Naive B cell (primary cell): Measurements from ENCODE around the gene APOL3. TPM values are rescaled to one million over a fixed set of nuclear protein-coding genes. Genes with fewer than 3 reads are reported as not detected.
"Not testable (repeated sequence)": the region's sequence is repeated elsewhere in the genome, so short reads cannot be mapped to it uniquely, and the experiment has no call there.

ENCODE experiments used
- ATAC-seq, 2 donors: fragments of 150-1000 bp; cut with Tn5 transposase; 2 replicates each; pipeline ENCODE4 v1.10.0; 2021; ENCODE audit warnings: low read depth in 2 of 2, mild to moderate bottlenecking in 2 of 2, moderate library complexity in 2 of 2
- DNase-seq: peaks from one replicate; pipeline ENCODE4 v3.0.0; 2022
- H3K27ac Mint-ChIP-seq, 6 donors: one replicate each; pipeline ENCODE4 v1.8.0; 2020 to 2022; ENCODE audit warnings: mild to moderate bottlenecking in 6 of 6, mixed read lengths in 6 of 6, moderate library complexity in 5 of 6, inconsistent platforms in 2 of 6
- H3K27me3 Mint-ChIP-seq, 3 donors: one replicate each; pipeline ENCODE4 v1.8.0; 2021 to 2022; ENCODE audit warnings: mixed read lengths in 3 of 3, mild to moderate bottlenecking in 1 of 3
- H3K36me3 Mint-ChIP-seq, 2 donors: one replicate each; pipeline ENCODE4 v1.8.0; 2020 to 2022; ENCODE audit warnings: mixed read lengths in 2 of 2, inconsistent platforms in 1 of 2, mild to moderate bottlenecking in 1 of 2
- H3K4me1 Mint-ChIP-seq, 3 donors: one replicate each; pipeline ENCODE4 v1.8.0; 2020 to 2022; ENCODE audit warnings: mixed read lengths in 3 of 3, inconsistent platforms in 1 of 3, mild to moderate bottlenecking in 1 of 3, moderate library complexity in 1 of 3
- H3K4me3 Mint-ChIP-seq, 8 donors: one replicate each; pipeline ENCODE4 v1.8.0; 2020 to 2022; ENCODE audit warnings: mild to moderate bottlenecking in 8 of 8, mixed read lengths in 8 of 8, moderate library complexity in 8 of 8, inconsistent platforms in 2 of 8
- H3K9me3 Mint-ChIP-seq, 7 donors: one replicate each; pipeline ENCODE4 v1.8.0; 2020 to 2022; ENCODE audit warnings: mixed read lengths in 7 of 7, mild to moderate bottlenecking in 5 of 7, inconsistent platforms in 2 of 7, moderate library complexity in 1 of 7
- polyA plus RNA-seq, 6 donors: library from polyadenylated mRNA; unstranded; fragments of 300-500 nt; fragmentation: Illumina TruSeq; gene quantifications; one replicate each; pipeline ENCODE4 v1.2.3, GENCODE V29; 2021; ENCODE audit warnings: low read depth in 6 of 6

The APOL3 gene
- polyA plus RNA-seq, 6 donors from 2014 or later, result 15.5 to 41.3 (median 31.7) TPM

DNA sequence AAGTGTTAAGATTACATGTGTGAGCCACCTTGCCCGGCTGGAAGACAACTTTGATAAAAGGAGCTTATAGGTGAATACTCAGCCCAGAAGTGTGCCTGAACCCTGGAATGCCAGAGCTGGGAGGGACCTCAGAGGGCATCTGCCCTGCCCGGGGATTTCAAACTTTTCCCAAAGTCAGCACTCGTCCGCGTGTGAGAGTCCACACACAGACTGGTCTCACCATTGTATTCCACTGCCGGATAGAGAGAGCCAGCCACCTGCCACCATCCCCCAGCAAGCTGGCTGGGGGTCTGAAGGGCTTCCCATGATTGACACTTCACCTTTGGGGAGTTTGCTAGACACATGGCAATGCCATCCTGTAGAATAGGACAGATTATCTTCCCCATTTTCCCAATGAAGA is 49.2 kb downstream of the APOL3 start:
- Mint-ChIP-seq H3K36me3 (no peaks in the 10 kb centered on the region), H3K27me3 (peaks cover 12 to 31% (median 17%) of the 10 kb centered on the region in 3 donors), H3K4me3 (no peak overlapping the region), H3K4me1 (peaks cover 0 to 5% (median 3%) of the 10 kb centered on the region in 3 donors), H3K27ac (no peak overlapping the region), H3K9me3 (no peaks in the 10 kb centered on the region)
- ATAC-seq (no peak), DNase-seq (no peak)

- Mint-ChIP-seq H3K27ac (peak overlapping the region in 1 of 6 donors; percentile 81), H3K9me3 (no peaks in the 10 kb centered on the region), H3K36me3 (no peaks in the 10 kb centered on the region), H3K4me1 (peaks cover 0 to 5% (median 3%) of the 10 kb centered on the region in 3 donors), H3K4me3 (no peak overlapping the region), H3K27me3 (peaks cover 12 to 31% (median 17%) of the 10 kb centered on the region in 3 donors)
- DNase-seq (no peak), ATAC-seq (no peak)
These were observed 50.2 kb downstream of the APOL3 start for GRCh38 chr22:36110306-36110881.

DNA sequence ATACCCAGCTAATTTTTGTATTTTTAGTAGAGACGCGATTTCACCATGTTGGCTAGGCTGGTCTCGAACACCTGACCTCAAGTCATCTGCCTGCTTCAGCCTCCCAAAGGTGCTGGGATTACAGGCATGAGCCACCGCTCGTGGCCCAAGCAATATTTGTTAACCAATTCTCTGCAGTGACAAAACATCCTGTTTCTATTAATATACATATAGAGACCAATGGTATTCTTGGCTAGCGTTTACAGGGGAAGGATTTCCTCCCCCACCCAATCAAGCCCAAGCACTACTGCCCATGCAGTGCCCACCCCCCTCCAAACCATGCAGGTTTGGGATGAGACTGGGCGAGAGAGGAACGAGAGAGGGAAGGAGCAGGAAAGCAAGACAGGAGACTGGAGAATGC is 53.1 kb downstream of the APOL3 start:
- Mint-ChIP-seq H3K4me3 (no peak overlapping the region), H3K27me3 (peaks cover 7 to 16% (median 10%) of the 10 kb centered on the region in 3 donors), H3K27ac (no peak overlapping the region), H3K9me3 (no peaks in the 10 kb centered on the region), H3K36me3 (no peaks in the 10 kb centered on the region), H3K4me1 (peaks cover 9 to 17% (median 13%) of the 10 kb centered on the region in 3 donors)
- no peak for ATAC-seq
- no peak for DNase-seq

DNA sequence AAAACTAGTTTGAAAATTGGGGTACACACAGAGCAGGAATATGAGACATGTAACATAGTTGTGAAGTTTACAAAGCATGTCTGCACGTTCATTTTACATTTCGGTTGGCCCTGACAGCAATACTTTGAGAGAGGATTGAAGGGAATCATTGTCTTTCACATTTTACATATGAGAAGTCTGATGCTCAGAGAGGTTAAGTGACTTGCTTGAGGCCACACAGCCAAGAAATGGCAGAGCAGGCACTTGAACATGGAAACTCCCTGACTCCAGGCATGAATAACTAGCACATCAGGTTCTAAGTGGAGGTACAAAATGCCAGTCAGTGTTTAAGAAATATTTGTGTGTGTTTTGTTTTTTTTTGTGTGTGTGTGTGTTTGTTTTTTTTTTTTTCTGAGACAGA is 53.6 kb downstream of the APOL3 start:
- DNase-seq (no peak), ATAC-seq (no peak)
- H3K36me3 Mint-ChIP-seq, result no peaks in the 10 kb centered on the region
- no peaks in the 10 kb centered on the region for H3K9me3 Mint-ChIP-seq
- H3K27me3 Mint-ChIP-seq, result peaks cover 7 to 16% (median 10%) of the 10 kb centered on the region in 3 donors
- peaks cover 9 to 23% (median 13%) of the 10 kb centered on the region in 3 donors for H3K4me1 Mint-ChIP-seq
- H3K4me3 Mint-ChIP-seq, result no peak overlapping the region
- peak overlapping the region in 1 of 6 donors; percentile 83 for H3K27ac Mint-ChIP-seq

GRCh38 chr22:36104988-36105387 is 55.6 kb downstream of the APOL3 start:
- no peak overlapping the region for H3K27ac Mint-ChIP-seq
- H3K9me3 Mint-ChIP-seq, result peaks cover 0 to 12% (median 3%) of the 10 kb centered on the region in 7 donors
- peaks cover 9 to 23% (median 13%) of the 10 kb centered on the region in 3 donors for H3K4me1 Mint-ChIP-seq
- peaks cover under 1 to 4% (median 4%) of the 10 kb centered on the region in 3 donors for H3K27me3 Mint-ChIP-seq
- no peaks in the 10 kb centered on the region for H3K36me3 Mint-ChIP-seq
- no peak for DNase-seq
- ATAC-seq, result no peak
- H3K4me3 Mint-ChIP-seq, result no peak overlapping the region

DNA sequence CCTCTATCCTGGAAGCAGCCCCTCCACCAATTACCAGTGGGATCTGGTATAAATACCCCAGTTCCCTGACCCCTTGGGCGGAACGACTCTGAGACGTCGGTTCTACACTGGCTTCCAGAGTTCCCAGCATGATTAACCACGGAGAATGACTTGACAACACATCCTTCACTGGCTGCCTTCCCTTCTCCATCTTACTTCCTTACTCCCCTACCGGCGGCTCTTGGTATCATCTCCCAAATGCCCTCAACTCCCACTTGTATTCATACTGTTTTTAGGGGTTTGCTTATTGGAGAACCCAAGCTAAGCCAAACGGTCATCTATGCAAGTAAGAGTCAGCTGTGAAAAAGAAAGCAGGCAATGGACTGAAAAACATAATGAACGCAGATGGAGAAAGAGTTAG is 56.1 kb downstream of the APOL3 start:
- peaks cover 9 to 23% (median 13%) of the 10 kb centered on the region in 3 donors for H3K4me1 Mint-ChIP-seq
- no peak overlapping the region for H3K27ac Mint-ChIP-seq
- H3K27me3 Mint-ChIP-seq, result no peaks in the 10 kb centered on the region

DNA sequence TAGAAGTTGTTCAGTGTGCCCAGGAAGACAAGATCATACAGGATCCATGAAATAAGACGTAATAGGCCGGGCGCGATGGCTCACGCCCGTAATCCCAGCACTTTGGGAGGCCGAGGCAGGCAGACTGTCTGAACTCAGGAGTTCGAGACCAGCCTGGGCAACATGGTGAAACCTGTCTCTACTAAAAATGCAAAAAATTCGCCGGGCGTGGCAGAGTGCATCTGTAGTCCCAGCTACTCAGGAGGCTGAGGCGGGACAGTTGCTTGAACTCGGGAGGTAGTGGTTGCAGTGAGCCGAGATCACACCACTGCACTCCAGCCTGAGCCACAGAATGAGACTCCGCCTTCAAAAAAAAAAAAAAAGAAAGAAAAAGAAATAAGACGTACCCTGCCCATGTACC is 56.7 kb downstream of the APOL3 start:
- DNase-seq (no peak), ATAC-seq (no peak)
- Mint-ChIP-seq H3K27me3 (no peaks in the 10 kb centered on the region), H3K4me3 (no peak overlapping the region), H3K27ac (no peak overlapping the region), H3K4me1 (peaks cover 9 to 23% (median 13%) of the 10 kb centered on the region in 3 donors), H3K9me3 (peaks cover 0 to 12% (median 3%) of the 10 kb centered on the region in 7 donors), H3K36me3 (no peaks in the 10 kb centered on the region)

More for the DNA sequence above, 56.1 kb downstream of the APOL3 start:
- H3K9me3 Mint-ChIP-seq, result peaks cover 0 to 12% (median 3%) of the 10 kb centered on the region in 7 donors
- H3K36me3 Mint-ChIP-seq, result no peaks in the 10 kb centered on the region
- H3K4me3 Mint-ChIP-seq, result no peak overlapping the region
- DNase-seq (no peak), ATAC-seq (no peak)

GRCh38 chr22:36102995-36103394 is 57.6 kb downstream of the APOL3 start:
- DNase-seq, result no peak
- peak overlapping the region in 1 of 6 donors; percentile 24 for H3K27ac Mint-ChIP-seq
- no peaks in the 10 kb centered on the region for H3K36me3 Mint-ChIP-seq
- H3K9me3 Mint-ChIP-seq, result peaks cover 0 to 12% (median 3%) of the 10 kb centered on the region in 7 donors
- peak; percentile 38 to 45 for ATAC-seq
- peak overlapping the region in 2 of 8 donors; percentile 24 to 28 for H3K4me3 Mint-ChIP-seq
- H3K27me3 Mint-ChIP-seq, result peaks cover 0 to 3% (median 0%) of the 10 kb centered on the region in 3 donors
- peaks cover 9 to 23% (median 13%) of the 10 kb centered on the region in 3 donors for H3K4me1 Mint-ChIP-seq

GRCh38 chr22:36101756-36102155 is 58.8 kb downstream of the APOL3 start:
- ATAC-seq (no peak), DNase-seq (no peak)
- Mint-ChIP-seq H3K27me3 (peaks cover 0 to 5% (median 0%) of the 10 kb centered on the region in 3 donors), H3K36me3 (no peaks in the 10 kb centered on the region), H3K4me3 (no peak overlapping the region), H3K4me1 (peaks cover 10 to 18% (median 13%) of the 10 kb centered on the region in 3 donors), H3K9me3 (peaks cover 0 to 12% (median 3%) of the 10 kb centered on the region in 7 donors), H3K27ac (no peak overlapping the region)

DNA sequence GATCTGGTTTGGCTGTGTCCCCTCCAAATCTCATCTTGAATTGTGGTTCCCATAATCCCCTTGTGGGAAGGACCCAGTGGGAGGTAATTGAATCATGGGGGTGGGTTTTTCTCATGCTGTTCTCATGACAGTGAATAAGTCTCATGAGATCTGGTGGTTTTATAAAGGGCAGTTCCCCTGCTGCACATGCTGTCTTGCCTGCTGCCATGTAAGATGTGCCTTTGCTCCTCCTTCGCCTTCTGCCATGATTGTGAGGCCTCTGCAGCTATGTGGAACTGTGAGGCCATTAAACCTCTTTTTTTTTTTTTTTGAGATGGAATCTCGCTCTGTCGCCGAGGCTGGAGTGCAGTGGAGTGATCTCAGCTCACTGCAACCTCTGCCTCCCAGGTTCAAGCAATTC is 59.6 kb downstream of the APOL3 start:
- not testable (repeated sequence) for H3K36me3 Mint-ChIP-seq, H3K27me3 Mint-ChIP-seq, ATAC-seq, H3K4me3 Mint-ChIP-seq, DNase-seq
- peaks cover 10 to 18% (median 13%) of the 10 kb centered on the region in 3 donors for H3K4me1 Mint-ChIP-seq
- H3K27ac Mint-ChIP-seq, result peak overlapping the region in 1 of 6 donors; percentile 38
- peaks cover 0 to 12% (median 3%) of the 10 kb centered on the region in 7 donors for H3K9me3 Mint-ChIP-seq

- no peak for ATAC-seq
- H3K4me1 Mint-ChIP-seq, result peaks cover 10 to 18% (median 13%) of the 10 kb centered on the region in 3 donors
These were observed 60.3 kb downstream of the APOL3 start for GRCh38 chr22:36100134-36100824.

GRCh38 chr22:36099561-36099960 is 61.0 kb downstream of the APOL3 start:
- Mint-ChIP-seq H3K4me3 (peak overlapping the region in 1 of 8 donors; percentile 23), H3K4me1 (peaks cover 10 to 18% (median 13%) of the 10 kb centered on the region in 3 donors), H3K9me3 (peaks cover 0 to 12% (median 3%) of the 10 kb centered on the region in 7 donors)
- not testable (repeated sequence) for H3K36me3 Mint-ChIP-seq, DNase-seq, ATAC-seq, H3K27ac Mint-ChIP-seq, H3K27me3 Mint-ChIP-seq

More at GRCh38 chr22:36100134-36100824, 60.3 kb downstream of the APOL3 start:
- Mint-ChIP-seq H3K27me3 (peaks cover 0 to 5% (median 0%) of the 10 kb centered on the region in 3 donors), H3K9me3 (peaks cover 0 to 12% (median 3%) of the 10 kb centered on the region in 7 donors), H3K27ac (peak overlapping the region in 1 of 6 donors; percentile 38), H3K36me3 (no peaks in the 10 kb centered on the region), H3K4me3 (no peak overlapping the region)
- DNase-seq, result no peak

- Mint-ChIP-seq H3K27me3 (peaks cover 0 to 5% (median 0%) of the 10 kb centered on the region in 3 donors), H3K4me3 (no peak overlapping the region), H3K4me1 (peaks cover 4 to 9% (median 7%) of the 10 kb centered on the region in 3 donors), H3K27ac (peak overlapping the region in 1 of 6 donors; percentile 22), H3K9me3 (peaks cover 0 to 12% (median 3%) of the 10 kb centered on the region in 7 donors), H3K36me3 (no peaks in the 10 kb centered on the region)
- ATAC-seq (no peak), DNase-seq (no peak)
These were observed 62.7 kb downstream of the APOL3 start for GRCh38 chr22:36097880-36098279.
